ENCODE measurements around the gene POGK. TPM values are rescaled to one million over a fixed set of nuclear protein-coding genes. Genes with fewer than 3 reads are reported as not detected.
"Not testable (repeated sequence)": the region's sequence is repeated elsewhere in the genome, so short reads cannot be mapped to it uniquely, and the experiment has no call there.

POGK gene
- polyA plus RNA-seq, 1 donor from 2014 or later: 39.3 TPM

GRCh38 chr1:166827426-166827825 is 11.8 kb upstream of the POGK start:
- Histone ChIP-seq H3K4me3 (ENCODE audit: low read length) (no peak overlapping the region), H4K20me1 (ENCODE audit: insufficient read depth) (no peaks in the 10 kb centered on the region), H3K27me3 (ENCODE audit: insufficient read depth, low read depth, low read length) (no peaks in the 10 kb centered on the region), H3K4me2 (ENCODE audit: low read length) (no peak overlapping the region), H3K27ac (ENCODE audit: low read length) (no peak overlapping the region), H3K9ac (ENCODE audit: low read length) (no peak overlapping the region), H3F3A (ENCODE audit: insufficient read depth, low read length, poor library complexity, severe bottlenecking) (no peaks in the 10 kb centered on the region), H3K79me2 (replicated peaks; ENCODE audit: insufficient read depth, low read length) (no peaks in the 10 kb centered on the region), H2AFZ (ENCODE audit: low read depth, low read length) (no peak overlapping the region), H3K9me2 (ENCODE audit: insufficient read depth, low read length) (no peaks in the 10 kb centered on the region), H3K36me3 (ENCODE audit: insufficient read depth, low read length) (no peaks in the 10 kb centered on the region), H3K9me3 (ENCODE audit: low read length) (no peaks in the 10 kb centered on the region)
- TF ChIP-seq CTCF (IDR thresholded peaks at IDR 0.05; ENCODE audit: poor library complexity, severe bottlenecking) (no peak), EZH2 (IDR thresholded peaks at IDR 0.05; ENCODE audit: borderline replicate concordance, insufficient read depth, low read length, poor library complexity, severe bottlenecking) (no peak), EP300 (conservative IDR thresholded peaks at IDR 0.05; ENCODE audit: poor library complexity, severe bottlenecking) (no peak), MXI1 (conservative IDR thresholded peaks at IDR 0.05; ENCODE audit: poor library complexity, severe bottlenecking) (no peak), REST (IDR thresholded peaks at IDR 0.05; ENCODE audit: borderline replicate concordance) (no peak), POLR2AphosphoS5 (IDR thresholded peaks at IDR 0.05) (no peak)

GRCh38 chr1:166829762-166830161 is 9.5 kb upstream of the POGK start:
- H3K79me2 ChIP-seq (replicated peaks; ENCODE audit: insufficient read depth, low read length): not testable (repeated sequence)

GRCh38 chr1:166836733-166837132 is 2.5 kb upstream of the POGK start:
- Histone ChIP-seq H2AFZ (ENCODE audit: low read depth, low read length) (no peak overlapping the region), H3K9me3 (ENCODE audit: low read length) (no peaks in the 10 kb centered on the region), H3K9me2 (ENCODE audit: insufficient read depth, low read length) (no peaks in the 10 kb centered on the region), H3K9ac (ENCODE audit: low read length) (no peak overlapping the region), H3K4me3 (ENCODE audit: low read length) (no peak overlapping the region), H3K36me3 (ENCODE audit: insufficient read depth, low read length) (no peaks in the 10 kb centered on the region), H3K27me3 (ENCODE audit: insufficient read depth, low read depth, low read length) (no peaks in the 10 kb centered on the region), H3K79me2 (replicated peaks; ENCODE audit: insufficient read depth, low read length) (peaks cover 19% of the 10 kb centered on the region), H4K20me1 (ENCODE audit: insufficient read depth) (no peaks in the 10 kb centered on the region), H3K27ac (ENCODE audit: low read length) (no peak overlapping the region), H3F3A (ENCODE audit: insufficient read depth, low read length, poor library complexity, severe bottlenecking) (no peaks in the 10 kb centered on the region), H3K4me2 (ENCODE audit: low read length) (no peak overlapping the region)
- TF ChIP-seq RAD21 (conservative IDR thresholded peaks at IDR 0.05) (no peak), POLR2AphosphoS5 (IDR thresholded peaks at IDR 0.05) (no peak), EP300 (conservative IDR thresholded peaks at IDR 0.05; ENCODE audit: poor library complexity, severe bottlenecking) (no peak), CTCF (IDR thresholded peaks at IDR 0.05; ENCODE audit: poor library complexity, severe bottlenecking) (no peak), REST (IDR thresholded peaks at IDR 0.05; ENCODE audit: borderline replicate concordance) (no peak), TAF1 (IDR thresholded peaks at IDR 0.05; ENCODE audit: low read depth) (no peak), EZH2 (IDR thresholded peaks at IDR 0.05; ENCODE audit: borderline replicate concordance, insufficient read depth, low read length, poor library complexity, severe bottlenecking) (no peak), SMC3 (conservative IDR thresholded peaks at IDR 0.05; ENCODE audit: poor library complexity) (no peak), MXI1 (conservative IDR thresholded peaks at IDR 0.05; ENCODE audit: poor library complexity, severe bottlenecking) (no peak)

More at GRCh38 chr1:166829762-166830161, 9.5 kb upstream of the POGK start:
- not testable (repeated sequence) for H3K9me2 ChIP-seq (ENCODE audit: insufficient read depth, low read length); H3F3A ChIP-seq (ENCODE audit: insufficient read depth, low read length, poor library complexity, severe bottlenecking); H3K27ac ChIP-seq (ENCODE audit: low read length); H4K20me1 ChIP-seq (ENCODE audit: insufficient read depth); H3K4me3 ChIP-seq (ENCODE audit: low read length); H3K4me2 ChIP-seq (ENCODE audit: low read length); H3K36me3 ChIP-seq (ENCODE audit: insufficient read depth, low read length); H3K9me3 ChIP-seq (ENCODE audit: low read length); H3K27me3 ChIP-seq (ENCODE audit: insufficient read depth, low read depth, low read length); H2AFZ ChIP-seq (ENCODE audit: low read depth, low read length); H3K9ac ChIP-seq (ENCODE audit: low read length)
